C4-2B (cell line): ENCODE results near the gene EZH2.

ENCODE experiments used
- ZFX ChIP-seq: fragments of 450-650 bp; IDR thresholded peaks from 2 replicates; pipeline ENCODE4 v1.6.1; 2017
- TF ChIP-seq, protein P1 (sequence below): fragments of 450-650 bp; conservative IDR thresholded peaks from 2 replicates; pipeline ENCODE4 v1.5.1; 2017; ENCODE audit warnings: mild to moderate bottlenecking

DNA sequence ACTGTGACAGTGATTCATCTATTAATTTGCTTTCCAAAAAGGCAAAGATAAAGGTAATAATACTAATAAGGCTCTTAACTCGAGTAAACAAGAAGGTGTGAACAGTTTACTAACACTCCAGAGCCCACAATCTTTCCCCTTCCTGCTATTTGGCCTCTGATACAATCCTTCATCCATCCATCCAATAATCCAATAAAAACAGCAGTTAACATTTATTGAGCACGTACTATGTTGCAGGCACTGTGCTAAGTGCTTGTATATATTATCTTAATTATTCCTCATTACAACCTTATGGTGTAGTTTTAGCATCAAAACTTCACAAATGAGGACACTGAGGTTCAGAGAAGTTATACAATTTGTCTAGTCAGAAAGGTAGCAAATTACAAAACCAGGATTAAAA, 49.5 kb downstream of the EZH2 start:
- TF ChIP-seq, protein P1, sequence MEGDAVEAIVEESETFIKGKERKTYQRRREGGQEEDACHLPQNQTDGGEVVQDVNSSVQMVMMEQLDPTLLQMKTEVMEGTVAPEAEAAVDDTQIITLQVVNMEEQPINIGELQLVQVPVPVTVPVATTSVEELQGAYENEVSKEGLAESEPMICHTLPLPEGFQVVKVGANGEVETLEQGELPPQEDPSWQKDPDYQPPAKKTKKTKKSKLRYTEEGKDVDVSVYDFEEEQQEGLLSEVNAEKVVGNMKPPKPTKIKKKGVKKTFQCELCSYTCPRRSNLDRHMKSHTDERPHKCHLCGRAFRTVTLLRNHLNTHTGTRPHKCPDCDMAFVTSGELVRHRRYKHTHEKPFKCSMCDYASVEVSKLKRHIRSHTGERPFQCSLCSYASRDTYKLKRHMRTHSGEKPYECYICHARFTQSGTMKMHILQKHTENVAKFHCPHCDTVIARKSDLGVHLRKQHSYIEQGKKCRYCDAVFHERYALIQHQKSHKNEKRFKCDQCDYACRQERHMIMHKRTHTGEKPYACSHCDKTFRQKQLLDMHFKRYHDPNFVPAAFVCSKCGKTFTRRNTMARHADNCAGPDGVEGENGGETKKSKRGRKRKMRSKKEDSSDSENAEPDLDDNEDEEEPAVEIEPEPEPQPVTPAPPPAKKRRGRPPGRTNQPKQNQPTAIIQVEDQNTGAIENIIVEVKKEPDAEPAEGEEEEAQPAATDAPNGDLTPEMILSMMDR, result no peak
- TF ChIP-seq ZFX, result no peak
